Measurements from ENCODE around the gene MRPL45. TPM values are rescaled to one million over a fixed set of nuclear protein-coding genes. Genes with fewer than 3 reads are reported as not detected.

MRPL45 gene
- total and polyA plus RNA-seq, 9 of the 15 experiments (the other 6 are each of a cell fraction or from before 2014, with no cell fraction given): 48.4 to 228 (median 76.8) TPM

DNA sequence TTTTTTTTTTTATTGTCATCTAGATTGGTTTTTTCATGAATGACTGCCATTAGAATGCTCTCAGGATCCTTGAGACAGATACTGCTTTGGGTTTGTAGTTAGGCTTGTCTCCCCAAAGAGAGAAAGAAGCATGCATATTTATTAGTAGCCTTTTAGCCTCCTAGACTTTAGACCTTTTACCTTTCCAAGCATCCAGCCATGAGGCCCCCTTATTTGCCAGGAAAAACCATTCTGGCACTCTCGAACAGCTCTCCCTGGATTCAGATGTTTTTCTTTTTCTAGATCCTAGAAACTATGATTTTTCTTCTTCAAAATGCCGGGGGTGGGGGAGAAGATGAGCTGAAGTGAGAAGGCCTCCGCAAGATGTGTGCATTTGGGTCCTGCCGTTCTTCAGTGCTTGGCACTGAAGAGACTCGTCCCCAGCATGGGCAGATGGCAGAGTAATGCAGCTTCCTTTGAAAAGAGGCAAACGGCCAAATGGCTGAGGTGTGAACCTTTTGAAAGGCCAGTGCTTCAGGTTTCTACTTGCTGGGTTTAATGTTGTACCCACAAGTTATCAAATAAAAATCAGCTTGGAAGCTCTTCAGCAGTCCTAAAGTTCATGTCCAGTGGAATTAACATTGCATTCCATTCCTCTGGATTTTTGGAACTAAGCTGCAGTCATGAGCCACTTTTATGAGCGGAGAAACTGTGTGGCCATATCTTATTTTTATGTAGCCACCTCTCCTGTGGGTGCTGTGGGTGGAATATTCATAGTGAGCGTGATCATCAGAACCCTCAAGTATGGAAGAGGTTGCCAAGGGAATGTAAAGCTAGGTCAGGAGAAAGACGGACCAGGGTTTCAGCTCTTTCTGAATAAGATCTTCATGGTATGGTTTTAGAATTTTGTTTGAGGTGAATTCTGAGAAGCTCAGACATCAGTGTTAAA, 61.9 kb downstream of the MRPL45 start:
- Histone ChIP-seq H3K9me3 (replicated peaks; ENCODE audit: control insufficient read depth, insufficient read depth, low read depth, low read length) (no peaks in the 10 kb centered on the region), H3K27me3 (ENCODE audit: control insufficient read depth in 2 of 2, insufficient read depth in 2 of 2, low read length in 2 of 2) (no peaks in the 10 kb centered on the region), H3K4me2 (ENCODE audit: insufficient read depth, low read length) (no peak overlapping the region), H3K9me1 (ENCODE audit: control insufficient read depth, insufficient read depth, low read length) (no peaks in the 10 kb centered on the region), H3K4me1 (replicated peaks in 1 of 2; ENCODE audit: control insufficient read depth in 2 of 2, insufficient read depth in 2 of 2, low read length in 2 of 2) (peaks cover 0 to 6% of the 10 kb centered on the region in 2 experiments; a peak in 2 of 5 replicates), H3K27ac (ENCODE audit: extremely low read depth, low read depth, low read length) (no peak overlapping the region), H3K9ac (ENCODE audit: insufficient read depth in 1 of 2, low read depth in 2 of 2, low read length in 2 of 2) (no peak overlapping the region), H2AFZ (ENCODE audit: low read depth, low read length) (no peak overlapping the region), H3K4me3 (no peak overlapping the region), H3K79me2 (ENCODE audit: control insufficient read depth, insufficient read depth, low read length) (peaks cover 13% of the 10 kb centered on the region; the same call in 1 of the 3 replicates), H4K20me1 (replicated peaks; ENCODE audit: control insufficient read depth, insufficient read depth, low read length) (peaks cover 4% of the 10 kb centered on the region; the same call in 1 of the 2 replicates), H3K36me3 (ENCODE audit: control insufficient read depth, insufficient read depth, low read length) (peaks cover 11% of the 10 kb centered on the region; the same call in 2 of the 3 replicates)
- intact Hi-C loops (cut with micrococcal nuclease): no loop called here
- POLR2A ChIA-PET: interaction anchor here (0.6 to 1.6 kb wide), 5 partner anchors 10 to 57 kb away, joined by 3 to 5 read pairs (median 4); no protein-coding TSS in a partner anchor
- CTCF ChIA-PET (ENCODE audit: low intra/inter-chr PET ratio): no interaction called here
- in situ Hi-C loops (cut with MboI): no loop called here
- TF ChIP-seq, protein P1, sequence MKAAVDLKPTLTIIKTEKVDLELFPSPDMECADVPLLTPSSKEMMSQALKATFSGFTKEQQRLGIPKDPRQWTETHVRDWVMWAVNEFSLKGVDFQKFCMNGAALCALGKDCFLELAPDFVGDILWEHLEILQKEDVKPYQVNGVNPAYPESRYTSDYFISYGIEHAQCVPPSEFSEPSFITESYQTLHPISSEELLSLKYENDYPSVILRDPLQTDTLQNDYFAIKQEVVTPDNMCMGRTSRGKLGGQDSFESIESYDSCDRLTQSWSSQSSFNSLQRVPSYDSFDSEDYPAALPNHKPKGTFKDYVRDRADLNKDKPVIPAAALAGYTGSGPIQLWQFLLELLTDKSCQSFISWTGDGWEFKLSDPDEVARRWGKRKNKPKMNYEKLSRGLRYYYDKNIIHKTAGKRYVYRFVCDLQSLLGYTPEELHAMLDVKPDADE (conservative IDR thresholded peaks at IDR 0.05; ENCODE audit: control insufficient read depth, low read depth, low read length): no peak
- no peak for TF ChIP-seq SIX5 (IDR thresholded peaks at IDR 0.05; ENCODE audit: borderline replicate concordance in 1 of 2, insufficient read depth in 1 of 2, low read depth in 1 of 2, low read length in 2 of 2)
- no peak for TF ChIP-seq CC2D1A (IDR thresholded peaks at IDR 0.05)
- no peak for TF ChIP-seq ZKSCAN8 (CRISPR knock-in tag; IDR thresholded peaks at IDR 0.05)
- TF ChIP-seq ZBED1 (IDR thresholded peaks at IDR 0.05): no peak
- TF ChIP-seq ZFX (CRISPR knock-in tag; IDR thresholded peaks at IDR 0.05): no peak
- no peak for TF ChIP-seq EZH2 (IDR thresholded peaks at IDR 0.05; ENCODE audit: borderline replicate concordance, low read depth, low read length)
- TF ChIP-seq MAX (CRISPR knock-in tag; IDR thresholded peaks at IDR 0.05): no peak
- TF ChIP-seq ZNF174 (CRISPR knock-in tag; IDR thresholded peaks at IDR 0.05): no peak
- no peak for TF ChIP-seq JUND (IDR thresholded peaks at IDR 0.05; ENCODE audit: borderline replicate concordance, low read depth, low read length)
- no peak for TF ChIP-seq JUND (tag; IDR thresholded peaks at IDR 0.05; ENCODE audit: borderline replicate concordance, low read depth, low read length)
- WGBS (ENCODE audit: insufficient coverage, low coverage, missing lambda C conversion rate): 79% methylated on average over 9 of the region's 9 CpGs
- no TSS peak for BruUV-seq (replicated peaks)
- ATAC-seq (no peak), FAIRE-seq (no peak), DNase-seq (ENCODE audit: extremely low read depth in 1 of 4, low spot score in 3 of 4) (no peak)

Measured in K562 (cell line).